A673 (cell line): Measurements from ENCODE around the gene HSDL2.

Source experiments
- EZH2 ChIP-seq: fragments of 200-600 bp; sonication (generic); IDR thresholded peaks from 2 replicates; pipeline ENCODE4 v1.6.1; 2017; ENCODE audit warnings: borderline replicate concordance, low read depth, mild to moderate bottlenecking, mixed read lengths, antibody characterized with exemption, low read length; ENCODE audit not compliant: poor library complexity, severe bottlenecking
- TF ChIP-seq, protein P1 (sequence below): fragments of 300-800, 200-600 bp; sonication (generic); conservative IDR thresholded peaks from 2 replicates; pipeline ENCODE4 v1.5.1; 2017; ENCODE audit warnings: low read depth, mild to moderate bottlenecking, antibody characterized with exemption, low read length, moderate library complexity, mixed read lengths

DNA sequence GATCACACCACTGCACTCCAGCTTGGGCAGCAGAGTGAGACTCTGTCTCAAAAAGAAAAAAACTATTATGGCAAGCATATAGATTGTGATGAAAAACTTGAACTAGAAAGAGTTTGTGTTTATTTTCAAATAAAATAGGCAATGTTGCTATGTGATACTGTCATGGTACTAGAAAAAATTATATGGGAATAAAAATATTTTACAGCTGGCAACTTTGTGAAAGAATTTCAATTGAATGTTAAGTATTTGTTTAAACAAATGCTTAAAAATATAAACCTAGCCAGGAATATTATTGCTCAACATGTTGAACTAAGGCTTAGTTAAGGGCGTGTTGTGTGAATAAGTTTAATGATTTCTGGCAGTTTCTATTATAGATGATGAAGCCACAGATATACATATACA is 31.7 kb downstream of the HSDL2 start:
- TF ChIP-seq, protein P1, sequence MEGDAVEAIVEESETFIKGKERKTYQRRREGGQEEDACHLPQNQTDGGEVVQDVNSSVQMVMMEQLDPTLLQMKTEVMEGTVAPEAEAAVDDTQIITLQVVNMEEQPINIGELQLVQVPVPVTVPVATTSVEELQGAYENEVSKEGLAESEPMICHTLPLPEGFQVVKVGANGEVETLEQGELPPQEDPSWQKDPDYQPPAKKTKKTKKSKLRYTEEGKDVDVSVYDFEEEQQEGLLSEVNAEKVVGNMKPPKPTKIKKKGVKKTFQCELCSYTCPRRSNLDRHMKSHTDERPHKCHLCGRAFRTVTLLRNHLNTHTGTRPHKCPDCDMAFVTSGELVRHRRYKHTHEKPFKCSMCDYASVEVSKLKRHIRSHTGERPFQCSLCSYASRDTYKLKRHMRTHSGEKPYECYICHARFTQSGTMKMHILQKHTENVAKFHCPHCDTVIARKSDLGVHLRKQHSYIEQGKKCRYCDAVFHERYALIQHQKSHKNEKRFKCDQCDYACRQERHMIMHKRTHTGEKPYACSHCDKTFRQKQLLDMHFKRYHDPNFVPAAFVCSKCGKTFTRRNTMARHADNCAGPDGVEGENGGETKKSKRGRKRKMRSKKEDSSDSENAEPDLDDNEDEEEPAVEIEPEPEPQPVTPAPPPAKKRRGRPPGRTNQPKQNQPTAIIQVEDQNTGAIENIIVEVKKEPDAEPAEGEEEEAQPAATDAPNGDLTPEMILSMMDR: no peak
- no peak for TF ChIP-seq EZH2
